ENCODE measurements around the gene DAW1. TPM values are rescaled to one million over a fixed set of nuclear protein-coding genes. Genes with fewer than 3 reads are reported as not detected.

The DAW1 gene
- total RNA-seq, 1 experiment from 2014 or later, result 1.5 TPM

DNA sequence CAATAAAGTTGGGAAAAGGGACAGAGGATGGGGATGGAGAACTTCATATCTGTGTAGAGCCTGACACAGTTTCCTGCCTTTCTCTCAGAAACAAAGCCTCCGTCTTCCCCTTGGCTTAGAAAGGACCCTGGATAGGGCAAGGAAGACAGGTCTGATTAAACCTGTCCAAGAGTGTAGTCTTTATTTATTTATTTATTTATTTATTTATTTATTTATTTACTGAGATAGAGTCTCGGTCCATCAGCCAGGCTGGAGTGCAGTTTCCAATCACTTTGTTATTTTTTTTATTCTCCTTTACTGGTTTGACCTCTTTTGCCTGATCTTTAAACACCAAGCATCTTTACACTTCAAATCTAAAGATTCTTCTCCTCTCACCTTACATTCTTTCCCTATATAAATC is 47.5 kb upstream of the DAW1 start:
- Histone ChIP-seq H3K4me2 (ENCODE audit: low read length) (no peak overlapping the region), H3K27me3 (ENCODE audit: low read length) (no peaks in the 10 kb centered on the region), H3K9ac (ENCODE audit: low read length) (no peak overlapping the region), H4K20me1 (ENCODE audit: low read length) (no peaks in the 10 kb centered on the region), H3K9me3 (ENCODE audit: low read length) (no peaks in the 10 kb centered on the region), H3K9me2 (replicated peaks; ENCODE audit: low read length) (no peaks in the 10 kb centered on the region), H3K4me1 (ENCODE audit: insufficient read depth, low read length) (peaks cover 15% of the 10 kb centered on the region), H2AFZ (ENCODE audit: low read length) (no peak overlapping the region), H3K4me3 (ENCODE audit: low read length) (no peak overlapping the region), H3K27ac (ENCODE audit: low read length) (no peak overlapping the region), H3K79me2 (ENCODE audit: low read length) (no peaks in the 10 kb centered on the region), H3F3A (ENCODE audit: low read length, unreplicated experiment) (peaks cover 6% of the 10 kb centered on the region), H3K36me3 (ENCODE audit: low read depth, low read length) (no peaks in the 10 kb centered on the region)
- CTCF ChIA-PET, result no interaction called here
- intact Hi-C loops (cut with micrococcal nuclease), result no loop called here
- TF ChIP-seq, protein P1, sequence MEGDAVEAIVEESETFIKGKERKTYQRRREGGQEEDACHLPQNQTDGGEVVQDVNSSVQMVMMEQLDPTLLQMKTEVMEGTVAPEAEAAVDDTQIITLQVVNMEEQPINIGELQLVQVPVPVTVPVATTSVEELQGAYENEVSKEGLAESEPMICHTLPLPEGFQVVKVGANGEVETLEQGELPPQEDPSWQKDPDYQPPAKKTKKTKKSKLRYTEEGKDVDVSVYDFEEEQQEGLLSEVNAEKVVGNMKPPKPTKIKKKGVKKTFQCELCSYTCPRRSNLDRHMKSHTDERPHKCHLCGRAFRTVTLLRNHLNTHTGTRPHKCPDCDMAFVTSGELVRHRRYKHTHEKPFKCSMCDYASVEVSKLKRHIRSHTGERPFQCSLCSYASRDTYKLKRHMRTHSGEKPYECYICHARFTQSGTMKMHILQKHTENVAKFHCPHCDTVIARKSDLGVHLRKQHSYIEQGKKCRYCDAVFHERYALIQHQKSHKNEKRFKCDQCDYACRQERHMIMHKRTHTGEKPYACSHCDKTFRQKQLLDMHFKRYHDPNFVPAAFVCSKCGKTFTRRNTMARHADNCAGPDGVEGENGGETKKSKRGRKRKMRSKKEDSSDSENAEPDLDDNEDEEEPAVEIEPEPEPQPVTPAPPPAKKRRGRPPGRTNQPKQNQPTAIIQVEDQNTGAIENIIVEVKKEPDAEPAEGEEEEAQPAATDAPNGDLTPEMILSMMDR (conservative IDR thresholded peaks at IDR 0.05; ENCODE audit: low read depth, low read length), result no peak
- TF ChIP-seq EZH2phosphoT487 (IDR thresholded peaks at IDR 0.05; ENCODE audit: borderline replicate concordance, low read length), result no peak
- TF ChIP-seq EZH2 (IDR thresholded peaks at IDR 0.05; ENCODE audit: low read length, unreplicated experiment), result no peak
- POLR2A ChIA-PET (ENCODE audit: unreplicated experiment), result no interaction called here
- no TSS peak for BruUV-seq (replicated peaks)
- DNase-seq (no peak), ATAC-seq (no peak)

- Histone ChIP-seq H2AFZ (ENCODE audit: low read length) (no peak overlapping the region), H4K20me1 (ENCODE audit: low read length) (no peaks in the 10 kb centered on the region), H3K9me2 (replicated peaks; ENCODE audit: low read length) (no peaks in the 10 kb centered on the region), H3K9me3 (ENCODE audit: low read length) (no peaks in the 10 kb centered on the region), H3K27ac (ENCODE audit: low read length) (no peak overlapping the region), H3K4me2 (ENCODE audit: low read length) (no peak overlapping the region), H3K4me1 (ENCODE audit: insufficient read depth, low read length) (peaks cover 8% of the 10 kb centered on the region), H3K4me3 (ENCODE audit: low read length) (no peak overlapping the region), H3K36me3 (ENCODE audit: low read depth, low read length) (no peaks in the 10 kb centered on the region), H3F3A (ENCODE audit: low read length, unreplicated experiment) (no peaks in the 10 kb centered on the region), H3K79me2 (ENCODE audit: low read length) (no peaks in the 10 kb centered on the region), H3K27me3 (ENCODE audit: low read length) (no peaks in the 10 kb centered on the region), H3K9ac (ENCODE audit: low read length) (no peak overlapping the region)
- TF ChIP-seq EZH2 (IDR thresholded peaks at IDR 0.05; ENCODE audit: low read length, unreplicated experiment), result no peak
- intact Hi-C loops (cut with micrococcal nuclease), result no loop called here
- BruUV-seq (replicated peaks), result no TSS peak
- POLR2A ChIA-PET (ENCODE audit: unreplicated experiment), result no interaction called here
- CTCF ChIA-PET, result no interaction called here
- DNase-seq, result no peak
- ATAC-seq, result no peak
Observed at GRCh38 chr2:227824711-227825110, 46.7 kb upstream of the DAW1 start.

GRCh38 chr2:227826019-227826521 is 45.4 kb upstream of the DAW1 start:
- H3K4me3 ChIP-seq (ENCODE audit: low read length), result no peak overlapping the region
- H3K4me1 ChIP-seq (ENCODE audit: insufficient read depth, low read length), result peaks cover 8% of the 10 kb centered on the region
- no peak overlapping the region for H3K9ac ChIP-seq (ENCODE audit: low read length)
- intact Hi-C loops (cut with micrococcal nuclease), result no loop called here
- no peaks in the 10 kb centered on the region for H3K36me3 ChIP-seq (ENCODE audit: low read depth, low read length)
- no peaks in the 10 kb centered on the region for H3K9me3 ChIP-seq (ENCODE audit: low read length)
- CTCF ChIA-PET, result no interaction called here
- H3K9me2 ChIP-seq (replicated peaks; ENCODE audit: low read length), result no peaks in the 10 kb centered on the region
- no peaks in the 10 kb centered on the region for H4K20me1 ChIP-seq (ENCODE audit: low read length)
- no peak overlapping the region for H2AFZ ChIP-seq (ENCODE audit: low read length)
- no peaks in the 10 kb centered on the region for H3F3A ChIP-seq (ENCODE audit: low read length, unreplicated experiment)
- H3K79me2 ChIP-seq (ENCODE audit: low read length), result no peaks in the 10 kb centered on the region
- ATAC-seq, result no peak
- no peak overlapping the region for H3K4me2 ChIP-seq (ENCODE audit: low read length)
- no peaks in the 10 kb centered on the region for H3K27me3 ChIP-seq (ENCODE audit: low read length)
- no peak overlapping the region for H3K27ac ChIP-seq (ENCODE audit: low read length)
- no TSS peak for BruUV-seq (replicated peaks)
- TF ChIP-seq EZH2 (IDR thresholded peaks at IDR 0.05; ENCODE audit: low read length, unreplicated experiment) (no peak), EZH2phosphoT487 (IDR thresholded peaks at IDR 0.05; ENCODE audit: borderline replicate concordance, low read length) (no peak)
- TF ChIP-seq, protein P1 (conservative IDR thresholded peaks at IDR 0.05; ENCODE audit: low read depth, low read length), result no peak
- POLR2A ChIA-PET (ENCODE audit: unreplicated experiment), result no interaction called here
- no peak for DNase-seq

Measured in PC-3 (cell line).